CD14-positive monocyte (primary cell): ENCODE results near the gene PPIP5K1. TPM values are rescaled to one million over a fixed set of nuclear protein-coding genes. Genes with fewer than 3 reads are reported as not detected.

Source experiments
- DNase-seq, 3 donors: peaks; one replicate each; pipeline ENCODE4 v3.0.0-alpha.2; 2011 to 2022
- H2AFZ ChIP-seq: 2 replicates; pipeline ENCODE4 v1.6.0; 2012; ENCODE audit warnings: mild to moderate bottlenecking, low read depth, low read length, inconsistent platforms; ENCODE audit not compliant: insufficient read depth, poor library complexity, severe bottlenecking
- H3K27ac ChIP-seq, 2 donors: 1 replicate in 1 of 2; 2 replicates in 1 of 2; pipeline ENCODE4 v1.5.1; 2012 to 2013; ENCODE audit warnings: low read length in 2 of 2, control low read depth in 1 of 2, inconsistent platforms in 1 of 2, low read depth in 1 of 2, mild to moderate bottlenecking in 1 of 2
- H3K27me3 ChIP-seq, 2 donors: one replicate each; pipeline versions ENCODE4 v1.6.0 to v1.6.1; 2011 to 2013; ENCODE audit warnings: low read length in 2 of 2; ENCODE audit not compliant: control insufficient read depth in 2 of 2, insufficient read depth in 2 of 2
- H3K36me3 ChIP-seq, 2 donors: replicated peaks in 1 of 2; 1 replicate in 1 of 2; 2 replicates in 1 of 2; pipeline versions ENCODE4 v1.5.1 to v1.6.1; 2012 to 2013; ENCODE audit warnings: low read length in 2 of 2, control low read depth in 1 of 2, inconsistent platforms in 1 of 2, mild to moderate bottlenecking in 1 of 2; ENCODE audit not compliant: insufficient read depth in 2 of 2, control insufficient read depth in 1 of 2
- H3K4me1 ChIP-seq, 2 donors: 1 replicate in 1 of 2; 2 replicates in 1 of 2; pipeline versions ENCODE4 v1.5.1 to v1.6.1; 2012 to 2013; ENCODE audit warnings: low read length in 2 of 2, control low read depth in 1 of 2, inconsistent platforms in 1 of 2, mild to moderate bottlenecking in 1 of 2, moderate library complexity in 1 of 2; ENCODE audit not compliant: insufficient read depth in 2 of 2, control insufficient read depth in 1 of 2
- H3K4me2 ChIP-seq: replicated peaks from 2 replicates; pipeline ENCODE3; 2012; ENCODE audit warnings: low read length, moderate library complexity, mild to moderate bottlenecking; ENCODE audit not compliant: poor library complexity, severe bottlenecking; ENCODE audit errors: extremely low read depth
- H3K4me3 ChIP-seq, 3 experiments: fragments of 200-600 bp in 1 of 3; sonication (generic) in 1 of 3; replicated peaks in 1 of 3; 1 replicate in 2 of 3; 2 replicates in 1 of 3; pipeline ENCODE4 v1.5.1; 2011 to 2013; ENCODE audit warnings: low read length in 3 of 3, mild to moderate bottlenecking in 3 of 3, control low read depth in 2 of 3, low read depth in 2 of 3, inconsistent platforms in 1 of 3, moderate library complexity in 1 of 3
- H3K79me2 ChIP-seq: 2 replicates; pipeline ENCODE4 v1.6.0; 2012; ENCODE audit warnings: mild to moderate bottlenecking, control low read depth, inconsistent platforms, low read length, moderate library complexity; ENCODE audit not compliant: insufficient read depth
- H3K9ac ChIP-seq: 2 replicates; pipeline ENCODE4 v1.6.0; 2017; ENCODE audit warnings: low read length, mild to moderate bottlenecking; ENCODE audit not compliant: insufficient read depth, poor library complexity, severe bottlenecking
- H3K9me3 ChIP-seq, 2 donors: replicated peaks in 1 of 2; 1 replicate in 1 of 2; 2 replicates in 1 of 2; pipeline versions ENCODE4 v1.5.1 to v1.6.1; 2012 to 2013; ENCODE audit warnings: low read length in 2 of 2, control low read depth in 1 of 2; ENCODE audit not compliant: control insufficient read depth in 1 of 2, insufficient read depth in 1 of 2
- H4K20me1 ChIP-seq: 2 replicates; pipeline ENCODE4 v1.6.0; 2012; ENCODE audit warnings: mild to moderate bottlenecking, low read length, control low read depth, moderate library complexity; ENCODE audit not compliant: insufficient read depth
- H3K27ac Mint-ChIP-seq, 7 donors: one replicate each; pipeline ENCODE4 v1.8.0; 2020; ENCODE audit warnings: mild to moderate bottlenecking in 7 of 7, mixed read lengths in 7 of 7, moderate library complexity in 6 of 7, inconsistent platforms in 2 of 7
- H3K27me3 Mint-ChIP-seq, 3 donors: one replicate each; pipeline ENCODE4 v1.8.0; 2021 to 2022; ENCODE audit warnings: low read depth in 3 of 3, mild to moderate bottlenecking in 3 of 3, mixed read lengths in 3 of 3, moderate library complexity in 3 of 3, inconsistent platforms in 1 of 3
- H3K36me3 Mint-ChIP-seq, 2 donors: one replicate each; pipeline ENCODE4 v1.8.0; 2020; ENCODE audit warnings: mixed read lengths in 2 of 2, inconsistent platforms in 1 of 2, mild to moderate bottlenecking in 1 of 2
- H3K4me1 Mint-ChIP-seq: one replicate; pipeline ENCODE4 v1.8.0; 2020; ENCODE audit warnings: mild to moderate bottlenecking, mixed read lengths
- H3K4me3 Mint-ChIP-seq, 2 donors: one replicate each; pipeline ENCODE4 v1.8.0; 2020; ENCODE audit warnings: mild to moderate bottlenecking in 2 of 2, mixed read lengths in 2 of 2, moderate library complexity in 1 of 2
- H3K9me3 Mint-ChIP-seq, 7 donors: one replicate each; pipeline ENCODE4 v1.8.0; 2020 to 2022; ENCODE audit warnings: mixed read lengths in 7 of 7, mild to moderate bottlenecking in 6 of 7, moderate library complexity in 6 of 7, inconsistent platforms in 2 of 7
- WGBS: methylation state at CpG from one replicate; pipeline ENCODE4 v1.1.5; 2013; ENCODE audit warnings: missing lambda C conversion rate; ENCODE audit not compliant: insufficient coverage; 5-methylcytosine and 5-hydroxymethylcytosine counted together
- intact Hi-C, 2 donors: fragments of 100-400 bp; cut with micrococcal nuclease; formaldehyde crosslinking; loops; one replicate each; pipeline versions ENCODE4 v1.15.0 to v1.15.1; 2023
- polyA plus RNA-seq, 3 donors: library from polyadenylated mRNA; depleted of rRNA in 1 of 3; unstranded in 2 of 3; stranded (reverse) in 1 of 3; fragments of 300-500 nt in 2 of 3; fragments of >200 nt in 1 of 3; fragmentation: Illumina TruSeq in 2 of 3; gene quantifications; 1 replicate in 2 of 3; 2 replicates in 1 of 3; pipeline ENCODE4 v1.2.3, GENCODE V29; 2012 to 2021
- TF ChIP-seq, protein P1 (sequence below): fragments of 200-600 bp; IDR thresholded peaks from one replicate; pipeline ENCODE4 v1.8.0; 2022; ENCODE audit warnings: antibody characterized with exemption, mild to moderate bottlenecking

Gene PPIP5K1
- polyA plus RNA-seq, 3 donors = 0.95 to 19.9 (median 2.0) TPM

DNA sequence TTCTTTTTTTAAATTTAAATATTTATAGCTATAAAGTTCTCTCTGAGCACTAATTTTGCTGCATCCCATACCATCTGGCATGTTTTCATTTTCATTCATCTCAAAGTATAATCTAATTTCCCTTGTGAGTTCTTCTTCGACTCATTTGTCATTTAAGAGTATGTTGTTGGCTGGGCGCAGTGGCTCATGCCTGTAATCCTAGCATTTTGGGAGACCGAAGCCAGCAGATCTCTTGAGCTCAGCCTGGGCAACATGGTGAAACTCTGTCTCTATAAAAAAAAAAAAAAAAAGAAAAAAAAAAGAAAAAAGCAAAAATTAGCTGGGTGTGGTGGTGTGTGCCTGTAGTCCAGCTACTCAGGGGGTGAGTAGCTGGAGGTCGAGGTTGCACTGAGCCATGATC is 37.8 kb downstream of the PPIP5K1 start:
- DNase-seq = no peak
- 100% methylated on average over 1 of the region's 4 CpGs for WGBS
- Mint-ChIP-seq H3K27ac (no peak overlapping the region), H3K27me3 (no peaks in the 10 kb centered on the region), H3K4me1 (no peaks in the 10 kb centered on the region), H3K9me3 (peaks cover 0 to 6% (median 1%) of the 10 kb centered on the region in 7 donors), H3K4me3 (no peak overlapping the region), H3K36me3 (peaks cover 13 to 25% of the 10 kb centered on the region in 2 donors)
- Histone ChIP-seq H3K79me2 (no peaks in the 10 kb centered on the region), H3K4me2 (no peak overlapping the region), H3K27ac (no peak overlapping the region), H3K9me3 (no peaks in the 10 kb centered on the region), H3K4me3 (no peak overlapping the region), H4K20me1 (no peaks in the 10 kb centered on the region), H3K9ac (no peak overlapping the region), H3K27me3 (no peaks in the 10 kb centered on the region), H3K36me3 (peaks cover 0 to 4% of the 10 kb centered on the region in 2 donors), H3K4me1 (no peaks in the 10 kb centered on the region), H2AFZ (no peak overlapping the region)
- intact Hi-C loops = no loop called here
- TF ChIP-seq, protein P1, sequence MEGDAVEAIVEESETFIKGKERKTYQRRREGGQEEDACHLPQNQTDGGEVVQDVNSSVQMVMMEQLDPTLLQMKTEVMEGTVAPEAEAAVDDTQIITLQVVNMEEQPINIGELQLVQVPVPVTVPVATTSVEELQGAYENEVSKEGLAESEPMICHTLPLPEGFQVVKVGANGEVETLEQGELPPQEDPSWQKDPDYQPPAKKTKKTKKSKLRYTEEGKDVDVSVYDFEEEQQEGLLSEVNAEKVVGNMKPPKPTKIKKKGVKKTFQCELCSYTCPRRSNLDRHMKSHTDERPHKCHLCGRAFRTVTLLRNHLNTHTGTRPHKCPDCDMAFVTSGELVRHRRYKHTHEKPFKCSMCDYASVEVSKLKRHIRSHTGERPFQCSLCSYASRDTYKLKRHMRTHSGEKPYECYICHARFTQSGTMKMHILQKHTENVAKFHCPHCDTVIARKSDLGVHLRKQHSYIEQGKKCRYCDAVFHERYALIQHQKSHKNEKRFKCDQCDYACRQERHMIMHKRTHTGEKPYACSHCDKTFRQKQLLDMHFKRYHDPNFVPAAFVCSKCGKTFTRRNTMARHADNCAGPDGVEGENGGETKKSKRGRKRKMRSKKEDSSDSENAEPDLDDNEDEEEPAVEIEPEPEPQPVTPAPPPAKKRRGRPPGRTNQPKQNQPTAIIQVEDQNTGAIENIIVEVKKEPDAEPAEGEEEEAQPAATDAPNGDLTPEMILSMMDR = no peak

DNA sequence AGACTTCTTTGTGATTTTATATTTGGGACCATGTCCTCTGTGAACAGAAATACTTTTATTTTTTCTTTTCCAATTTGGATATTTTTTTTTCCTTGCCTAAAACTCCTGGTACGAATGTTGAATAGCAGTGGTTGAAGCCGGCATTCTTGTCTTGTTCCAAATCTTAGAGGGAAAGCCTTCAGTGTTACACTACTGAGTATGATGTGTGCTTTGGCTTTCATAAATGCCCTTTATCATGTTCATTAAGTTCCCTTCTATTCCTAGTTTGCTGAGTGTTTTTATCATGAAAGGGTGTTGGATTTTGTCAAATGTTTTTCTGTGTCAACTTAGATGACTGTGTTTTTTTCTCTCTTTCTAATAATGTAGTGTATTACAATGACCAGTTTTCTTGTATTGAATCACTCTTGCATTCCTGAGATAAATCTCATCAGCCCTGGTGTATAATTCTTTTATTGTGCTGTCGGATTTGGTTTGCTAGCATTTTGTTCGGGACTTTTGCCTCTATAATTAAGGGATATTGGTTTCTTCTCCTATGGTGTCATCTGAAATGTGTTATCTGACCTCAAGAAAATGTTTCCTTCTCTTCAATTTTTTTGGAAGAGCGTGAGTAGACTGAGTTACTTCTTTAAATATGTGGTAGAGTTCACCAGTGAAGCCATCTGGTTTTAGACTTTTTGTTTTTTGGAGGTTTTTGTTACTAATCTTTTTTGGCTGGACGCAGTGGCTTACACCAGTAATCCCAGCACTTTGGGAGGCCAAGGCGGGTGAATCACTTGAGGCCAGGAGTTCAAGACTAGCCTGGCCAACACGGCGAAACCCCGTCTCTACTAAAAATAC is 39.3 kb downstream of the PPIP5K1 start:
- no peak overlapping the region for H2AFZ ChIP-seq
- H4K20me1 ChIP-seq = no peaks in the 10 kb centered on the region
- no peak overlapping the region for H3K27ac ChIP-seq
- no peaks in the 10 kb centered on the region for H3K27me3 Mint-ChIP-seq
- H3K36me3 ChIP-seq = peaks cover 0 to 4% of the 10 kb centered on the region in 2 donors
- no peaks in the 10 kb centered on the region for H3K4me1 Mint-ChIP-seq
- no peaks in the 10 kb centered on the region for H3K4me1 ChIP-seq
- no peaks in the 10 kb centered on the region for H3K79me2 ChIP-seq
- intact Hi-C loops = no loop called here
- H3K27me3 ChIP-seq = no peaks in the 10 kb centered on the region
- H3K9me3 ChIP-seq = no peaks in the 10 kb centered on the region
- peaks cover 0 to 6% (median 1%) of the 10 kb centered on the region in 7 donors for H3K9me3 Mint-ChIP-seq
- no peak overlapping the region for H3K4me3 Mint-ChIP-seq
- 100% methylated on average over 2 of the region's 10 CpGs for WGBS
- no peak overlapping the region for H3K4me3 ChIP-seq
- peaks cover 11 to 32% of the 10 kb centered on the region in 2 donors for H3K36me3 Mint-ChIP-seq
- no peak for DNase-seq
- TF ChIP-seq, protein P1 = no peak
- peak overlapping the region in 1 of 7 donors; percentile 54 for H3K27ac Mint-ChIP-seq
- H3K4me2 ChIP-seq = no peak overlapping the region
- no peak overlapping the region for H3K9ac ChIP-seq
